Tibial nerve (tissue), 4 donors: ENCODE measurements around the gene LIMS1.

ENCODE experiments used
- EP300 ChIP-seq, 2 donors: sonication (generic); formaldehyde crosslinking; IDR thresholded peaks; one replicate each; pipeline ENCODE4 v1.6.1; 2017; ENCODE audit warnings: antibody characterized with exemption in 2 of 2, mild to moderate bottlenecking in 1 of 2
- POLR2A ChIP-seq, 2 donors: fragments of 450-650 bp; IDR thresholded peaks; one replicate each; pipeline ENCODE4 v1.6.1; 2017; ENCODE audit warnings: antibody characterized with exemption in 2 of 2, mild to moderate bottlenecking in 2 of 2, moderate library complexity in 2 of 2
- TF ChIP-seq, protein P1 (sequence below), 5 experiments: fragments of 200-600 bp in 3 of 5; fragments of 450-650 bp in 2 of 5; sonication (generic) in 3 of 5; IDR thresholded peaks; one replicate each; pipeline ENCODE4 v1.5.1; 2016 to 2019; ENCODE audit warnings: antibody characterized with exemption in 5 of 5, mild to moderate bottlenecking in 3 of 5, moderate library complexity in 2 of 5

DNA sequence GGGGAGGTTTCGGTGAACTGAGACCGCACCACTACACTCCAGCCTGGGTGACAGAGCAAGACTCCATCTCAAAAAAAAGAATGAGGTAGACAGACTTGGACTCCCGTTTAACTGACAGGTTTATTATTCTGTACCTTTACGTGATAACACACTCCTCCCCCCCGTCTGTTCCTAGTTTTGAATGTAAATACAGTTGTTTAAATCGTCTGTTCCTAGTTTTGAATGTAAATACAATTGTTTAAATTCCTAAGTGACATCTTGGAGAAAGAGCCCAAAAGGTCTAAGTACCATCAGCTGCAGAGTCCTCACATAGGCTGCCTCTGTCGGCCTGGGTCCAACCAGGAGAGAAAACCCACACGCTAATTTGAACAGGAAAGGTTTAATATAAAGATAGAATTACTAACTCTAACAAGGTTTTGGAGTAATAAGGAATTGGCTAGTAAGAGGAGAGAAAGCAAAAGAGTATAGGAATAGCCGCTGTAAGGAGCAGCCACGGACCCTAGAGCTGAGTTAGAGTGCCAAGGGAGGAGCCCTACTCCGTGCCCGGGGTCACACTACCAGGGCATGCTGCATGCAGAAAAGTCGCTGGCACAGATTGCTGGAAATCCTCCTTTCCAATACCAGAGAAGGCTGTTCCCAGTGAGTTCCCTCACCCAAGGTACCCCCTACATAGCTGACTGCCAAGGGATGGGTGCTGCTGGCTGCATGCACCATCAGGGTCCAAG, 101.5 kb downstream of the LIMS1 start:
- TF ChIP-seq, protein P1, sequence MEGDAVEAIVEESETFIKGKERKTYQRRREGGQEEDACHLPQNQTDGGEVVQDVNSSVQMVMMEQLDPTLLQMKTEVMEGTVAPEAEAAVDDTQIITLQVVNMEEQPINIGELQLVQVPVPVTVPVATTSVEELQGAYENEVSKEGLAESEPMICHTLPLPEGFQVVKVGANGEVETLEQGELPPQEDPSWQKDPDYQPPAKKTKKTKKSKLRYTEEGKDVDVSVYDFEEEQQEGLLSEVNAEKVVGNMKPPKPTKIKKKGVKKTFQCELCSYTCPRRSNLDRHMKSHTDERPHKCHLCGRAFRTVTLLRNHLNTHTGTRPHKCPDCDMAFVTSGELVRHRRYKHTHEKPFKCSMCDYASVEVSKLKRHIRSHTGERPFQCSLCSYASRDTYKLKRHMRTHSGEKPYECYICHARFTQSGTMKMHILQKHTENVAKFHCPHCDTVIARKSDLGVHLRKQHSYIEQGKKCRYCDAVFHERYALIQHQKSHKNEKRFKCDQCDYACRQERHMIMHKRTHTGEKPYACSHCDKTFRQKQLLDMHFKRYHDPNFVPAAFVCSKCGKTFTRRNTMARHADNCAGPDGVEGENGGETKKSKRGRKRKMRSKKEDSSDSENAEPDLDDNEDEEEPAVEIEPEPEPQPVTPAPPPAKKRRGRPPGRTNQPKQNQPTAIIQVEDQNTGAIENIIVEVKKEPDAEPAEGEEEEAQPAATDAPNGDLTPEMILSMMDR (IDR thresholded peaks at IDR 0.05), result no peak
- no peak for TF ChIP-seq EP300 (IDR thresholded peaks at IDR 0.05)
- no peak for TF ChIP-seq POLR2A (IDR thresholded peaks at IDR 0.05)
